Neuronal stem cell (in vitro differentiated cells): Measurements from ENCODE around the gene BCAS3.

Experiments used
- DNase-seq: peaks from one replicate; pipeline ENCODE4 v3.0.0-alpha.2; 2013; ENCODE audit warnings: low spot score
- H2AFZ ChIP-seq: one replicate; pipeline ENCODE4 v1.6.1; 2013; ENCODE audit warnings: mild to moderate bottlenecking, low read length, inconsistent platforms
- H2AK5ac ChIP-seq: 2 replicates; pipeline ENCODE4 v1.6.1; 2013; ENCODE audit warnings: low read depth, mild to moderate bottlenecking, inconsistent platforms, low read length, moderate library complexity, mixed read lengths
- H2BK120ac ChIP-seq: 2 replicates; pipeline ENCODE4 v1.6.1; 2013; ENCODE audit warnings: low read depth, mild to moderate bottlenecking, inconsistent platforms, low read length, moderate library complexity, mixed read lengths
- H2BK12ac ChIP-seq: one replicate; pipeline ENCODE4 v1.6.1; 2013; ENCODE audit warnings: low read length, inconsistent platforms
- H2BK15ac ChIP-seq: 2 replicates; pipeline ENCODE4 v1.6.1; 2013; ENCODE audit warnings: mild to moderate bottlenecking, low read length, inconsistent platforms, mixed read lengths
- H2BK5ac ChIP-seq: one replicate; pipeline ENCODE4 v1.6.1; 2013; ENCODE audit warnings: inconsistent platforms, mild to moderate bottlenecking, low read length, moderate library complexity
- H3K14ac ChIP-seq: one replicate; pipeline ENCODE4 v1.6.1; 2013; ENCODE audit warnings: low read length, inconsistent platforms
- H3K18ac ChIP-seq: 2 replicates; pipeline ENCODE4 v1.6.1; 2013; ENCODE audit warnings: low read length, inconsistent platforms
- H3K23ac ChIP-seq: 2 replicates; pipeline ENCODE4 v1.6.1; 2013; ENCODE audit warnings: low read depth, mild to moderate bottlenecking, mixed read lengths, low read length, inconsistent platforms; ENCODE audit not compliant: poor library complexity
- H3K27ac ChIP-seq: replicated peaks from 3 replicates; pipeline ENCODE4 v1.5.1; 2013; ENCODE audit warnings: low read length, inconsistent platforms
- H3K27me3 ChIP-seq, 3 experiments: 2 replicates each; pipeline ENCODE4 v1.6.1; 2013; ENCODE audit warnings: low read length in 3 of 3, mild to moderate bottlenecking in 2 of 3, inconsistent platforms in 1 of 3, low read depth in 1 of 3, mixed read lengths in 1 of 3, moderate library complexity in 1 of 3; ENCODE audit not compliant: control insufficient read depth in 3 of 3, insufficient read depth in 3 of 3
- H3K36me3 ChIP-seq, 2 donors: replicated peaks in 1 of 2; 2 replicates each; pipeline ENCODE4 v1.6.1; 2013; ENCODE audit warnings: low read length in 2 of 2; ENCODE audit not compliant: control insufficient read depth in 2 of 2, insufficient read depth in 2 of 2
- H3K4ac ChIP-seq: 2 replicates; pipeline ENCODE4 v1.6.1; 2013; ENCODE audit warnings: inconsistent platforms, mild to moderate bottlenecking, low read length, moderate library complexity
- H3K4me1 ChIP-seq, 2 donors: 1 replicate in 1 of 2; 2 replicates in 1 of 2; pipeline ENCODE4 v1.6.1; 2013; ENCODE audit warnings: low read length in 2 of 2, low read depth in 1 of 2; ENCODE audit not compliant: control insufficient read depth in 2 of 2, insufficient read depth in 1 of 2
- H3K4me2 ChIP-seq: one replicate; pipeline ENCODE4 v1.6.1; 2013; ENCODE audit warnings: mild to moderate bottlenecking, low read length, inconsistent platforms; ENCODE audit not compliant: insufficient read depth, poor library complexity, severe bottlenecking
- H3K4me3 ChIP-seq, 2 donors: 2 replicates each; pipeline ENCODE4 v1.5.1; 2013; ENCODE audit warnings: low read length in 2 of 2, mild to moderate bottlenecking in 2 of 2, inconsistent platforms in 1 of 2, moderate library complexity in 1 of 2
- H3K79me1 ChIP-seq: one replicate; pipeline ENCODE4 v1.6.1; 2013; ENCODE audit warnings: low read depth, mild to moderate bottlenecking, inconsistent platforms, low read length, moderate library complexity
- H3K9ac ChIP-seq: one replicate; pipeline ENCODE4 v1.6.1; 2013; ENCODE audit warnings: mild to moderate bottlenecking, low read depth, low read length, inconsistent platforms; ENCODE audit not compliant: poor library complexity
- H3K9me3 ChIP-seq, 2 donors: replicated peaks in 1 of 2; 2 replicates each; pipeline versions ENCODE3 to v1.6.1; 2013; ENCODE audit warnings: low read length in 2 of 2, mild to moderate bottlenecking in 2 of 2, inconsistent platforms in 1 of 2, low read depth in 1 of 2, mixed read lengths in 1 of 2, moderate library complexity in 1 of 2; ENCODE audit not compliant: control insufficient read depth in 2 of 2, insufficient read depth in 1 of 2
- H4K8ac ChIP-seq: one replicate; pipeline ENCODE4 v1.6.1; 2013; ENCODE audit warnings: low read depth, mild to moderate bottlenecking, inconsistent platforms, low read length, moderate library complexity
- H4K91ac ChIP-seq: one replicate; pipeline ENCODE4 v1.6.1; 2013; ENCODE audit warnings: low read length, low read depth, mild to moderate bottlenecking, inconsistent platforms; ENCODE audit not compliant: poor library complexity
- WGBS, 2 donors: extraction: QIAGEN DNeasy Blood & Tissue Kit; methylation state at CpG; one replicate each; pipeline ENCODE4 v1.1.7; 2013; ENCODE audit warnings: missing lambda C conversion rate in 2 of 2, mixed read lengths in 1 of 2; ENCODE audit not compliant: insufficient read length in 2 of 2, insufficient replicate concordance in 1 of 2; ENCODE audit errors: extremely low coverage in 2 of 2; 5-methylcytosine and 5-hydroxymethylcytosine counted together

Gene BCAS3

DNA sequence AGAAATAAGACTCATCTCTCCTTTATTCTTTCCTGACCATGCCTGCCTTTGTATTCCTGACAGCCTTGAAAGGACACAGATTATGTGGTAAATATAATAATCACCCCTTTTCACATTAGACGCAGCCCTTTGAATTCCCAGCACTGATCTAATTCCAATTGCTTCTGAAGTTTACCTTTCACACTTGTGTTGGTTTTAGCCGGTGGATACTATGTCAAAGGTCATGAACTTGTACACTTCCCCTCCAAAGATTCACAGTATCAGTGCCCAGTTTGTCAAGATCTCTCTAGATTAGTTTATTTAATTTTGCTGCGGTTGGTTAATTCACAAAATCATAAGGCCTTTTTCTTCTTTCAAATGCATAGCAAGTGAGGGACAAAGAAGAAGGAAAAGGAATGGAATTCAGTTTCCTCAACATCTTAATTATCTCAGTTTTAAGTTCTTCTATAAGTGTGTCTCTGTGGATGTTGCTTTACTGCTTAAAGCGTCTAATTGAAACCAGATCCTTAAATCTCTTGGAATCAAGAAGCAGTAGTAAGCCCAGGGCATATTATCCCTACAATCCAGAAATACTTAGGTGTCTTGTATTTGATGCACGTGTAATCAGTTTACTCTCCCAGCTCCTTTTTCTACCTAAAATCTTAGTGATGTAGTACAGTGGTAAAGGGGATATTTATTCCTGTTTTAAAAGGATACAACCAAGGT lies 547.7 kb downstream of the BCAS3 start:
- Histone ChIP-seq H3K4ac (no peak overlapping the region), H3K27ac (no peak overlapping the region), H3K27me3 (no peaks in the 10 kb centered on the region), H3K23ac (no peak overlapping the region), H2AK5ac (no peak overlapping the region), H2BK12ac (no peak overlapping the region), H3K4me3 (no peak overlapping the region), H2AFZ (no peak overlapping the region), H4K91ac (no peak overlapping the region), H4K8ac (no peak overlapping the region), H2BK5ac (no peak overlapping the region), H3K79me1 (no peaks in the 10 kb centered on the region), H2BK15ac (no peak overlapping the region), H3K9me3 (no peaks in the 10 kb centered on the region), H3K14ac (no peak overlapping the region), H3K18ac (no peak overlapping the region), H3K4me1 (peaks cover 0 to 5% of the 10 kb centered on the region in 2 donors), H2BK120ac (no peak overlapping the region), H3K9ac (no peak overlapping the region), H3K36me3 (no peaks in the 10 kb centered on the region), H3K4me2 (no peak overlapping the region)
- WGBS, 2 donors = no CpG with 5 or more reads among the region's 5 CpGs
- no peak for DNase-seq

DNA sequence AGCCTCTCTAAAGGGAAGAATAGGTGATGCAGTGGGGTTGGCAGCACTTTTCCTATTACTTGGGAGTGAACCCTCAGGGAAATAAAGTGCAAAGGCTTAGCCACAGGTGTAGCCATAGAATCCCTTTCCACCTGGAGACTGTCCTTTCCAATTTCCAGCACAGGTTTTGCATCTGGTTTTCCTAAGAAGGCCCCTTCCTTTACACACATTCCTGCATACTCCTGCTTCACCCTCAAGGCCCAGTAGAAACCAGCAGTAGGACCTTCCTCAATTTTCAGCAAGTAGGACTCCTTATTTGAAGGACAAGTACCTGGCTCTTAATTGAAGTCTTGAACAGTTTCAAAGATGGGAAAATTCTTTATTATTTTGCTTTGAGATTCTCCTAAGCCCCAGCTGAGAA lies 550.2 kb downstream of the BCAS3 start:
- no peak overlapping the region for H2AK5ac ChIP-seq
- H2AFZ ChIP-seq = no peak overlapping the region
- no peak overlapping the region for H3K18ac ChIP-seq
- no peak overlapping the region for H2BK120ac ChIP-seq
- no peak overlapping the region for H3K4ac ChIP-seq
- H3K9me3 ChIP-seq = no peaks in the 10 kb centered on the region
- no peak overlapping the region for H2BK15ac ChIP-seq
- H3K14ac ChIP-seq = no peak overlapping the region
- no peak overlapping the region for H3K4me3 ChIP-seq
- H4K8ac ChIP-seq = no peak overlapping the region
- no peaks in the 10 kb centered on the region for H3K36me3 ChIP-seq
- H3K4me2 ChIP-seq = no peak overlapping the region
- no peak overlapping the region for H4K91ac ChIP-seq
- no peak overlapping the region for H2BK5ac ChIP-seq
- no peak overlapping the region for H3K27ac ChIP-seq
- no peak overlapping the region for H3K23ac ChIP-seq
- no peak overlapping the region for H3K9ac ChIP-seq
- H3K27me3 ChIP-seq = no peaks in the 10 kb centered on the region
- no peak for DNase-seq
- H3K4me1 ChIP-seq = peaks cover 0 to 3% of the 10 kb centered on the region in 2 donors
- H2BK12ac ChIP-seq = no peak overlapping the region
- no peaks in the 10 kb centered on the region for H3K79me1 ChIP-seq

DNA sequence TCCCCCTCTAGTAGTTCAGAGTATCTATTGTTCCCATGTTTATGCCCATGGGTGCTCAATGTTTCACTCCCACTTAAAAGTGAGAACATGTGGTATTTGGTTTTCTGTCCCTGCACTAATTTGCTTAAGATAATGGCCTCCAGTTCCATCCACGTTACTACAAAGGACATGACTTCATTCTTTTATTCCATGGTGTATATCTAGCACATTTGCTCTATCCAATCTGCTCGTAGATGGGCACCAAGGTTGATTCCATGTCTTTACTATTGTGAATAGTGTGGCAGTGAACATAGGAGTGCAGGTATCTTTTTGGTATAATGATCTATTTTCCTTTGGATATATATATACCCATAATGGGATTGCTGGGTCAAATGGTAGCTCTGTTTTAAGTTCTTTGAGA lies 552.8 kb downstream of the BCAS3 start:
- Histone ChIP-seq H2AFZ (no peak overlapping the region), H3K27me3 (no peaks in the 10 kb centered on the region), H3K9me3 (no peaks in the 10 kb centered on the region), H3K4ac (no peak overlapping the region), H2BK15ac (no peak overlapping the region), H3K4me1 (peaks cover 5 to 12% of the 10 kb centered on the region in 2 donors), H2AK5ac (no peak overlapping the region), H4K8ac (no peak overlapping the region), H2BK5ac (no peak overlapping the region), H3K4me2 (no peak overlapping the region), H3K18ac (no peak overlapping the region), H3K14ac (no peak overlapping the region), H3K9ac (no peak overlapping the region), H3K23ac (no peak overlapping the region), H2BK120ac (no peak overlapping the region), H3K4me3 (no peak overlapping the region), H3K79me1 (no peaks in the 10 kb centered on the region), H2BK12ac (no peak overlapping the region), H3K36me3 (no peaks in the 10 kb centered on the region), H3K27ac (no peak overlapping the region), H4K91ac (no peak overlapping the region)
- no CpG with 5 or more reads among the region's 2 CpGs for WGBS, 2 donors
- DNase-seq = no peak

DNA sequence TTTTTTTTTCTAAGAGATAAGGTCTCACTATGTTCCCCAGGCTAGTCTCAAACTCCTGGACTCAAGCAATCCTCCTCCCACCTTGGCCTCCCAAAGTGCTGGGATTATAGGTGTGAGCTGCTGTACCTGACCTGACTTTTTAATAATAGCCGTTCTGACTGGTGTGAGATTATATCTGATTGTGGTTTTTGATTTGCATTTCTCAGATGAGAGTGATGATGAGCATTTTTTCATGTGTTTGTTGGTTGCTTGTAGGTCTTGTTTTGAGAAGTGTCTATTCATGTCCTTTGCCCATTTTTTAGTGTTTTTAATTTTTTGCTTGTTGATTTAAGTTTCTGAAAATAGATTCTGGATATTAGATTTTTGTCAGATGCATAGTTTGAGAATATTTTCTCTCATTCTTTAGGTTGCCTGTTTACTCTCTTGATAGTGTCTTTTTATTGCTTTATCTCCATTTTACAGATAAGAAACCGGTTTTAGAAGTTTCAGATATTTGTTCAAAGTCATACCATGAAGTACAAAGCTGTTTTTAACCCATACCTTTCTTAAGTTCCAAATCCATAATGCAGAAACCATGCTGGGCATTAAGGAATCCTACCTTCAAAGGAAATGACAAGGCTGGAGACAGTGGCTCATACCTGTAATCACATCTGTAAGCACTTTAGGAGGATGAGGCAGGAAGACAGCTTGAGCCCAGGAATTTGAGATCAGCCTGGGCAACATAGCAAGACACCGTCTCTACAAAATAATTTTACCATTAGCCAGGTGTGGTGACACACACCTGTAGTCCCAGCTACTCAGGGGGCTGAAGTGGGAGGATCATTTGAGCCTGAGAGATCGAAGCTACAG lies 553.5 kb downstream of the BCAS3 start:
- Histone ChIP-seq H3K23ac (no peak overlapping the region), H3K27me3 (no peaks in the 10 kb centered on the region), H4K91ac (no peak overlapping the region), H3K4ac (no peak overlapping the region), H3K4me2 (no peak overlapping the region), H3K14ac (no peak overlapping the region), H2AK5ac (no peak overlapping the region), H4K8ac (no peak overlapping the region), H2BK5ac (no peak overlapping the region), H3K27ac (no peak overlapping the region), H3K18ac (no peak overlapping the region), H2BK15ac (no peak overlapping the region), H3K4me1 (peaks cover 7 to 19% of the 10 kb centered on the region in 2 donors), H3K36me3 (no peaks in the 10 kb centered on the region), H2BK12ac (no peak overlapping the region), H3K4me3 (no peak overlapping the region), H2AFZ (no peak overlapping the region), H2BK120ac (no peak overlapping the region), H3K79me1 (no peaks in the 10 kb centered on the region), H3K9me3 (no peaks in the 10 kb centered on the region), H3K9ac (no peak overlapping the region)
- no peak for DNase-seq
- whole genome bisulfite sequencing, 2 donors = no CpG with 5 or more reads among the region's 4 CpGs
